Left kidney (tissue), 2 donors: ENCODE measurements around the gene CHD6. TPM values are rescaled to one million over a fixed set of nuclear protein-coding genes. Genes with fewer than 3 reads are reported as not detected.

Experiments
- DNase-seq: peaks from one replicate; pipeline ENCODE4 v3.0.0-alpha.2; 2013
- polyA plus RNA-seq: library from polyadenylated mRNA; unstranded; fragments of 120-200 nt; gene quantifications from one replicate; pipeline ENCODE4 v1.2.1, GENCODE V29; 2013; ENCODE audit not compliant: insufficient read length

The CHD6 gene
- polyA plus RNA-seq, 1 donor = 58.2 TPM

- no peak for DNase-seq
Measured at GRCh38 chr20:41370176-41370575, 248.0 kb downstream of the CHD6 start.

DNA sequence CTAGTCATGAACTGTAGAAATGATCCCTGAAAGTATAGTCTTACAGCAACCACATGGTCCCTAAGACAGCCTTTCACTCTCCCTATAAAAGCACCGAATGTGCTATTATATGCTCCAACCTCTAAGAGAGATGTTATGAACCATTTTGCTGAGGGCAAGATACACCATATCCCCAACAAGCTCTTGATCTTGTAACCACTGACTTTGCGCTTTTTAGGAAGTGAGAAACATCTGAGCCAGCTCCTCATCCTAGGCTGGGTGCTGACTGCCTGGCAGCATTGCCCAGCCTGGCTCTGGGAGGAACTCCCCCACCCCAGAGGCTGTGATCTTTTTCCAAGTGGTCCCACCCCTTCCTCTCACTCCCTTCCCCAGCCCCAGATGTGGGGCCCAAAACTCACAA lies 248.5 kb downstream of the CHD6 start:
- DNase-seq = no peak

GRCh38 chr20:41367956-41368355 lies 250.2 kb downstream of the CHD6 start:
- no peak for DNase-seq

DNA sequence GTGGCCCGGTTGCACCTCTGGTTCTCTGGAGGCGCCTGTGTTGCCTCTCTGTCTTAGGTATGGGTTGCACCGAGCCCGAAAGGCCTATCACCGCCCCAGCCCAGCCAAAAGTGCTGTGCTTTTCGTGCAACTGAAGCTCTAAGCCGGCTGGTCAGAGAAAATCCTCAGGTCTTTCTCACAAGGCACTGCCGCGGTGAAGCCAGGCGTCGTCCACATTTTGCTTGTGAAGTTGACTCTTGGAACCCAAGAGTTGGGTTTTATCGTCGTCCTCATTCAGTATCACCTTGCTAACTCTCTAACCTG lies 250.8 kb downstream of the CHD6 start:
- DNase-seq = no peak

- DNase-seq = no peak
Measured at GRCh38 chr20:41366546-41367392, 251.4 kb downstream of the CHD6 start, which contains the start of gene EMILIN3. Gene EMILIN3, minus strand, starts transcription at chr20:41366818. Its CDS starts 184 bp downstream, at chr20:41366634.

DNA sequence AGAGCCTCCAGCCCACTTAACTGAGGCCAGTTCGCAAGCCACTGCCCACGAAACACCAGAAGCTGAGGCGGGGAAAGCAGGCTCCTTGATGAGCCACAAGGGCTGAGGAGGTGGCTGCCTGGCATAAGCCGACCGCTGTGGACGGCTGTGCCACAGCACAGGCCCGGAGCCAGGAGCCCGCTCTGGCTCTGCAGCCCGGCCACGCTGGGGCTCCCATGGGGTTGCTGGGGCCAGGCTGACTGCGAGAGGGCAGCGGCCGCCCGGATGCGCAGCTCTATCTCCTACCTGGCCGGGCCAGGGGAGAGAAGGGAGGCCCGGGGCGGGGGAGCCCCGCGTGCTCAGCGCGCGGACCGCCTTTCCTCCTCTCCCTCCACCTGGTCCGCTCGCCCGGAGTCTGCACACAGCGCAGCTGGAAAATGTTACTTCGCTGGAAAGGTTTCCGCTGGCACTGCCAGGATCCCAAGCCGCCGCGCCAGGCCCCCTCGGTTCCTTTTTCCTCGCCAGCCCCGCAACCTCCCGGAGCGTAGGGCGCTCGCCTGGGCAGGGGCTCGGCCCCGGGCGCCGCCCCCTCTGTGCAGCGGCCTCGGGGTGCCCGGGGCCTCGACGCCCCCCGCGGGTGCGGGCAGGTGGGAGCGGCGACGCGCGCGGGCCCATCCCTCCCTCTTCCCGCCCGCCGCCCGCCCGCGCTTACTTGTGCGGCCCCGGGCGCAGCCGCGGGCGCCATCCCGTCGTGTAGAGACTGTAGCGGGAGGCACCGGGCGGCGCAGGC lies 252.2 kb downstream of the CHD6 start:
- no peak for DNase-seq

DNA sequence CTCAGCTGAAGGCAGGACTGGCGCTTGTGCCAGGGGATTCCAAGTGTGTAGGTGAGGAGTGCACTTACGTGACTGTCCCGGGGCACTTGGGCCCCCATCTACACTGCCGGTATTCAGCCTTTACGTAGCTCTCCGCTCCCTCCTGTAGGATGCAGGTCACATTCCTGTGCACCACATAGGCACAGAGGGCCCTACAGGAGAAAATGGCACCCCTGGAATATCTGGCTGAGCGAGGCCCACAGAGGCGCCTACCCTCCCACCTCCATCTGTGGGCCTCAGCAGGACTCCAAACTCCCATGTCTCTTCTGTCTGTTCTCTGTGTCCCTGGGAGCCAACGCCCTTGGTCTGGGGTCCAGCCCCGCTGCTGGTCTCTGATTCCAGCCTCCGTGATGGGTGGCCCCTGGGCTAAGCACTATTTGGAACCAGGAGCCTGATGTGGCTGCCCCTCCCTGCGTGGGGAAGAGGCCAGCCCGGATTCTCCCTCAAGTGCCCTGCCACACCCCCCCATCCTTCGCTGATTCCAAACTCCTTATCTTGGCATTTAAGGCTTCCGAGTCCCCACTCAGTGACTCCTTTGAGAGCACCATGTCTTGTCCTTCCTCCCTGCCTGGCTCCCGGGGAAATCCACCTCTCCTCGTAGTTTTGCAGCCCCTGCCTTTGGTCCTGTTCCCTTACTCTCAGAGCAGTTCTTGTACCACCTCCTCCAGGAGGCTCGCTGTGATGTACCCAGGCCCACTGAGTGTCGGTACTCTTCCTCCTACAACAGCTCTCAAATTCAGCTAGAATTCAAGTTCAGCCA lies 253.0 kb downstream of the CHD6 start:
- DNase-seq = no peak

GRCh38 chr20:41364236-41364855 lies 253.8 kb downstream of the CHD6 start:
- DNase-seq = no peak

GRCh38 chr20:41363601-41364000 lies 254.6 kb downstream of the CHD6 start:
- no peak for DNase-seq

DNA sequence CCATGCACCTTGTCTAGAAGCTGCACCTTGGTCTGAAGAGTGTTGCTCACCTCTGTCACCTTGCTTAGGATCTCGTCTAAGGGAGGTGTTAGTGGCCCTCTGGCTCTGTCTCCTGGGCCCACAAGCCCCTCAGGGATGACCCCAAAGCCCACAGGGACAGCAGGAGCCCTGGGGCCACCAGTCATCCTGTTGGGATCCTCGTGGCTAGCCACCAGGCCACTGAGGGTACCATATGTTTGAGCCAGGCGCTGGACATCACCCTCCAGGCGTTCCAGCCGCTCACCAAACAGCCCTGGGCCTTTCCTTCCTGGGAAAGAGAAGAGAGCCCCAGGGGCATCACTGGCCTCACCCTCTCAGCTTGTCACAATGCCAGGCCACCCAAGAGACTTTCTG lies 255.4 kb downstream of the CHD6 start:
- no peak for DNase-seq

GRCh38 chr20:41361757-41362747 lies 256.1 kb downstream of the CHD6 start:
- no peak for DNase-seq

DNA sequence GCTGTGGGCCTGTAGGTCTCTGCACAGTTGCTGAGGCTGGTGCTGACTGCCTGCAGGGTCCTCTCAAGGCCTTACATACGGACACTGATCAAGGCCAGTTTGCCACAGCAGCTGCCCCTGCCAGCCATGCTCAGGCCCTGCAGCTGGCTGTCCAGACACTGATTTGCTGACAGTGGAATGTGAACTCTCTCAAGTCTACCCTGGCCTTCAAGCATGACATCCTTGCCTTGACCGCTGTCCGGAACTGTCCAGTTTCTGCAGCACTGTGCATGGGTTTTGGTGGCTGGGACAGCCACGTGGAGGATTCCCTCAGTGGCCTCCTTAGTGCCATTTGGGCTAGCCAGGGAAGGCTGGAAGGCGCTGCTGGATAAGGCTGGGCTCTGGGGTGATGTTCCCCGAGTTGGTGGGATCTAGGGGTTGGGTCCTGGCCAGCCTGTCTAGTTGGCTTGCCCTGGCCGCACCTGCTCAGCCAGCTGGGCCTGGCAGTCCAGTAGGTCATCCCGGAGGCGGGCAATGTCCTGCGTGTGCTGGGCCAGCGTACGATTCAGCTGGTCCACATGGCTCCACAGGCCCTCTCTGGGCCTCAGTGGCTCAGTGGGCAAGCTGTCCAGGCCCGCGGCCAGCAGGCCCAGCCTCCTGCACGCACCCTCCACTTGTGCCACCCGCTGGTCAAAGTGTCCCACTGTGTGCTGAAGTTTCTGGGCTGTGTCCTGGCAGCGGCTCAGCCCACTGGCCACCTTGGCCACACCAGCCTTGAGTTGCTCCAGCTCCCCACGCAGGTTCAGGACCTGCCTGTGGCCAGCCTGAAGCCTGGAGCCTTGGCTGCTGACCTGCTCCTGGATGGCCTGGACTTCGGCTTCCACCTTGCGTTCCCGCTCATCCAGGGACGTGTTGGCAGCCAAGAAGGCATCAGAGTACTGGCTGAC lies 257.1 kb downstream of the CHD6 start:
- no peak for DNase-seq

GRCh38 chr20:41359541-41360011 lies 258.6 kb downstream of the CHD6 start:
- no peak for DNase-seq

- DNase-seq = no peak
Measured at GRCh38 chr20:41358717-41359116, 259.5 kb downstream of the CHD6 start.

- DNase-seq = no peak
Measured at GRCh38 chr20:41358230-41358629, 259.9 kb downstream of the CHD6 start.

GRCh38 chr20:41357424-41358163 lies 260.6 kb downstream of the CHD6 start:
- DNase-seq = no peak

GRCh38 chr20:41356951-41357350 lies 261.2 kb downstream of the CHD6 start:
- DNase-seq = no peak

- no peak for DNase-seq
Measured at GRCh38 chr20:41355598-41356203, 262.5 kb downstream of the CHD6 start.
